Upper lobe of right lung (tissue), 1 donor: ENCODE measurements around the gene LAT. TPM values are rescaled to one million over a fixed set of nuclear protein-coding genes. Genes with fewer than 3 reads are reported as not detected.
"Not testable (repeated sequence)": the region's sequence is repeated elsewhere in the genome, so short reads cannot be mapped to it uniquely, and the experiment has no call there.

Experiments
- ATAC-seq: fragments of 200-7000 bp; cut with Tn5 transposase; one replicate; pipeline ENCODE4 v1.9.1; 2020; ENCODE audit warnings: mild to moderate bottlenecking, moderate library complexity
- DNase-seq: peaks from one replicate; pipeline ENCODE4 v3.0.0-alpha.2; 2020
- H3K27ac ChIP-seq: fragments of 200-600 bp; one replicate; pipeline ENCODE4 v1.8.0; 2022
- H3K27me3 ChIP-seq: fragments of 200-600 bp; one replicate; pipeline ENCODE4 v1.8.0; 2022; ENCODE audit warnings: mild to moderate bottlenecking
- H3K36me3 ChIP-seq: fragments of 200-600 bp; one replicate; pipeline ENCODE4 v1.8.0; 2022
- H3K4me1 ChIP-seq: fragments of 200-600 bp; one replicate; pipeline ENCODE4 v1.8.0; 2022
- H3K4me3 ChIP-seq: fragments of 200-600 bp; one replicate; pipeline ENCODE4 v1.8.0; 2022; ENCODE audit warnings: mild to moderate bottlenecking
- H3K9me3 ChIP-seq: fragments of 200-600 bp; one replicate; pipeline ENCODE4 v1.8.0; 2022
- CTCF ChIP-seq: fragments of 200-600 bp; IDR thresholded peaks from one replicate; pipeline ENCODE4 v1.8.0; 2022; ENCODE audit warnings: antibody characterized with exemption
- intact Hi-C: fragments of 100-400 bp; cut with DNase I; formaldehyde crosslinking; loops from one replicate; pipeline ENCODE4 v1.11.0; 2022
- total RNA-seq: library from RNA; stranded (reverse); fragmentation: NEBNext Ultra II Directional; extraction: Animal tissue kit (Norgen Biotek cat#: 25700); gene quantifications from one replicate; pipeline ENCODE4 v1.2.1, GENCODE V29; 2021
- donor health status: DM: no; HTN: yes; CAD: no; lungs with severe emphysema.

LAT gene
- total RNA-seq, 1 donor from 2014 or later, result 13.4 TPM

GRCh38 chr16:28958216-28958615 is 26.6 kb upstream of the LAT start:
- H3K4me3 ChIP-seq, result no peak overlapping the region
- DNase-seq (no peak), ATAC-seq (no peak)
- no peaks in the 10 kb centered on the region for H3K27me3 ChIP-seq
- H3K36me3 ChIP-seq, result peaks cover 88% of the 10 kb centered on the region
- no peak overlapping the region for H3K27ac ChIP-seq
- no peak for TF ChIP-seq CTCF
- H3K9me3 ChIP-seq, result no peaks in the 10 kb centered on the region
- intact Hi-C loops, result no loop called here
- no peaks in the 10 kb centered on the region for H3K4me1 ChIP-seq

- no peak for ATAC-seq
- no peaks in the 10 kb centered on the region for H3K9me3 ChIP-seq
- H3K4me1 ChIP-seq, result no peaks in the 10 kb centered on the region
- H3K4me3 ChIP-seq, result no peak overlapping the region
- peaks cover 88% of the 10 kb centered on the region for H3K36me3 ChIP-seq
- no peak for TF ChIP-seq CTCF
- no peak for DNase-seq
- no peaks in the 10 kb centered on the region for H3K27me3 ChIP-seq
- no peak overlapping the region for H3K27ac ChIP-seq
- intact Hi-C loops, result no loop called here
Measured at GRCh38 chr16:28958836-28959235, 26.0 kb upstream of the LAT start.

GRCh38 chr16:28964072-28964471 is 20.8 kb upstream of the LAT start:
- DNase-seq (no peak), ATAC-seq (no peak)
- Histone ChIP-seq H3K9me3 (no peaks in the 10 kb centered on the region), H3K36me3 (peaks cover 55% of the 10 kb centered on the region), H3K27ac (no peak overlapping the region), H3K4me1 (no peaks in the 10 kb centered on the region), H3K4me3 (no peak overlapping the region), H3K27me3 (no peaks in the 10 kb centered on the region)
- TF ChIP-seq CTCF, result no peak
- intact Hi-C loops, result no loop called here

DNA sequence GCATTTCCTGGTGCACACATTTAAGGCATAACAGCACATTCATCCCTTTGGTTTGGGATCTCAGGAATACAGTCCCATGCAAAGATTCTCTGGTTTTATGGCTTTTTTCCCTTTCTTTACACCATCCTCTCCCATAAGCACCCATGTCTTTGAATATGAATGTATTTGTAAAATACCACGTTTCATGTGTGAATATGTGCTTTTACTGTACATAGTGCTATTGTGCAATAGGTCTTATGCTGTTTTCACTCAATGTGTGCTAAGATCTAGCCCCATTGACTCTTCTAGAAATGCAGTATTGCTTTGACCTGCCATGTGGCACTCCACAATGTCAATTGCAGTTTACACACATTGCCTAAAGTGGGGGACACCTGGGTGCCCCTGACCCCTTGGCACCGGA is 20.4 kb upstream of the LAT start:
- Histone ChIP-seq H3K27ac (no peak overlapping the region), H3K9me3 (no peaks in the 10 kb centered on the region), H3K4me1 (no peaks in the 10 kb centered on the region), H3K27me3 (no peaks in the 10 kb centered on the region), H3K4me3 (no peak overlapping the region), H3K36me3 (peaks cover 51% of the 10 kb centered on the region)
- no peak for TF ChIP-seq CTCF
- intact Hi-C loops, result no loop called here
- ATAC-seq (no peak), DNase-seq (no peak)

GRCh38 chr16:28967156-28967555 is 17.7 kb upstream of the LAT start:
- Histone ChIP-seq H3K4me3 (no peak overlapping the region), H3K27me3 (no peaks in the 10 kb centered on the region), H3K36me3 (peaks cover 32% of the 10 kb centered on the region), H3K27ac (no peak overlapping the region), H3K9me3 (no peaks in the 10 kb centered on the region), H3K4me1 (no peaks in the 10 kb centered on the region)
- intact Hi-C loops, result no loop called here
- no peak for TF ChIP-seq CTCF
- DNase-seq, result no peak
- ATAC-seq, result no peak

- intact Hi-C loops, H3K4me1 ChIP-seq: not testable (repeated sequence)
Measured at GRCh38 chr16:28969696-28970095, 15.2 kb upstream of the LAT start.

More at GRCh38 chr16:28969696-28970095, 15.2 kb upstream of the LAT start:
- not testable (repeated sequence) for DNase-seq, H3K4me3 ChIP-seq, ATAC-seq, H3K27me3 ChIP-seq, H3K27ac ChIP-seq, H3K9me3 ChIP-seq, H3K36me3 ChIP-seq
